ENCODE measurements around the gene ELFN1.

DNA sequence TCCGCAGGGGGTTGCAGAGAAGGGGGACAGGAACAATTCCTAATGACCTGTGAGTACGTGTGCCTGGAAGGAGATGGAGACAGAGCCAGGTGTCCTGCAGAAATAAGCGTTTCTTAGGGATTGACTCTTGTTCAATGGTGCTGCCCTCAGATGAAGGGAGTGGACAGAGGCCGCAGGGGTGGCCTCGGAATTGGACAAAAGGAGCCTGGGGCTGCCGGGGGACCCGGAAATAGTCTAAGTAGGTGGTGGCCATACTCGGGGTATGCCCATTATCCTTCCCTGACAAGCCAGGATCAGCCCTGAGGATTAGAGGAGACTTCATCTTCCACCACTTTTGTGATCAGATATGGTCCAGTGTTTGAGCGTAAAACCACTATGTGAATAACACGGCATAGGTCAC is 39.2 kb downstream of the ELFN1 start:
- no peak for TF ChIP-seq POLR2A (IDR thresholded peaks at IDR 0.05)
- TF ChIP-seq, protein P1, sequence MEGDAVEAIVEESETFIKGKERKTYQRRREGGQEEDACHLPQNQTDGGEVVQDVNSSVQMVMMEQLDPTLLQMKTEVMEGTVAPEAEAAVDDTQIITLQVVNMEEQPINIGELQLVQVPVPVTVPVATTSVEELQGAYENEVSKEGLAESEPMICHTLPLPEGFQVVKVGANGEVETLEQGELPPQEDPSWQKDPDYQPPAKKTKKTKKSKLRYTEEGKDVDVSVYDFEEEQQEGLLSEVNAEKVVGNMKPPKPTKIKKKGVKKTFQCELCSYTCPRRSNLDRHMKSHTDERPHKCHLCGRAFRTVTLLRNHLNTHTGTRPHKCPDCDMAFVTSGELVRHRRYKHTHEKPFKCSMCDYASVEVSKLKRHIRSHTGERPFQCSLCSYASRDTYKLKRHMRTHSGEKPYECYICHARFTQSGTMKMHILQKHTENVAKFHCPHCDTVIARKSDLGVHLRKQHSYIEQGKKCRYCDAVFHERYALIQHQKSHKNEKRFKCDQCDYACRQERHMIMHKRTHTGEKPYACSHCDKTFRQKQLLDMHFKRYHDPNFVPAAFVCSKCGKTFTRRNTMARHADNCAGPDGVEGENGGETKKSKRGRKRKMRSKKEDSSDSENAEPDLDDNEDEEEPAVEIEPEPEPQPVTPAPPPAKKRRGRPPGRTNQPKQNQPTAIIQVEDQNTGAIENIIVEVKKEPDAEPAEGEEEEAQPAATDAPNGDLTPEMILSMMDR (IDR thresholded peaks at IDR 0.05) = no peak

Measured in uterus (tissue), 2 donors.